Tibial nerve (tissue), 4 donors: ENCODE data around the gene KCNG4. TPM values are rescaled to one million over a fixed set of nuclear protein-coding genes. Genes with fewer than 3 reads are reported as not detected.

Experiments used
- DNase-seq, 2 donors: peaks; one replicate each; pipeline ENCODE4 v3.0.0-alpha.2; 2019; ENCODE audit warnings: low spot score in 2 of 2
- H3K27ac ChIP-seq, 4 donors: fragments of 200-600 bp; sonication (generic) in 3 of 4; one replicate each; pipeline ENCODE4 v1.5.1; 2017 to 2019; ENCODE audit warnings: mild to moderate bottlenecking in 1 of 4
- H3K27me3 ChIP-seq, 2 donors: fragments of 200-600 bp; sonication (generic) in 1 of 2; one replicate each; pipeline versions ENCODE4 v1.5.1 to v1.6.0; 2017 to 2019
- H3K36me3 ChIP-seq, 3 donors: fragments of 200-600 bp; sonication (generic); one replicate each; pipeline ENCODE4 v1.5.1; 2018 to 2019
- H3K4me1 ChIP-seq, 4 donors: fragments of 200-600 bp; sonication (generic) in 3 of 4; one replicate each; pipeline ENCODE4 v1.5.1; 2017 to 2019
- H3K4me3 ChIP-seq, 4 donors: fragments of 200-600 bp; sonication (generic) in 3 of 4; one replicate each; pipeline ENCODE4 v1.5.1; 2017 to 2019; ENCODE audit warnings: mild to moderate bottlenecking in 1 of 4, moderate library complexity in 1 of 4
- H3K9me3 ChIP-seq, 4 donors: fragments of 200-600 bp; sonication (generic) in 3 of 4; one replicate each; pipeline ENCODE4 v1.5.1; 2017 to 2019
- CTCF ChIP-seq, 5 experiments: fragments of 200-600 bp in 3 of 5; fragments of 450-650 bp in 2 of 5; sonication (generic) in 3 of 5; IDR thresholded peaks; one replicate each; pipeline ENCODE4 v1.5.1; 2016 to 2019; ENCODE audit warnings: antibody characterized with exemption in 5 of 5, mild to moderate bottlenecking in 3 of 5, moderate library complexity in 2 of 5
- EP300 ChIP-seq, 2 donors: sonication (generic); formaldehyde crosslinking; IDR thresholded peaks; one replicate each; pipeline ENCODE4 v1.6.1; 2017; ENCODE audit warnings: antibody characterized with exemption in 2 of 2, mild to moderate bottlenecking in 1 of 2
- POLR2A ChIP-seq, 2 donors: fragments of 450-650 bp; IDR thresholded peaks; one replicate each; pipeline ENCODE4 v1.6.1; 2017; ENCODE audit warnings: antibody characterized with exemption in 2 of 2, mild to moderate bottlenecking in 2 of 2, moderate library complexity in 2 of 2
- WGBS, 2 donors: methylation state at CpG; one replicate each; pipeline ENCODE4 v1.1.5; 2018; 5-methylcytosine and 5-hydroxymethylcytosine counted together
- total RNA-seq, 4 donors: library from RNA; depleted of rRNA; stranded (reverse); fragments of >200 nt; gene quantifications; one replicate each; pipeline ENCODE4 v1.1.0, GENCODE V29; 2016

KCNG4 gene
- total RNA-seq, 4 donors from 2014 or later = 0.30 TPM; not detected in 3

- Histone ChIP-seq H3K4me1 (peaks cover 0 to 5% (median 0%) of the 10 kb centered on the region in 4 donors), H3K36me3 (no peaks in the 10 kb centered on the region), H3K9me3 (no peaks in the 10 kb centered on the region), H3K27me3 (peaks cover 0 to 14% of the 10 kb centered on the region in 2 donors), H3K27ac (no peak overlapping the region), H3K4me3 (no peak overlapping the region)
- 96 to 100% methylated on average over 2 of the region's 2 CpGs for WGBS, 2 donors
- TF ChIP-seq POLR2A (IDR thresholded peaks at IDR 0.05) = no peak
- TF ChIP-seq CTCF (IDR thresholded peaks at IDR 0.05) = no peak
- no peak for TF ChIP-seq EP300 (IDR thresholded peaks at IDR 0.05)
- no peak for DNase-seq
Observed at GRCh38 chr16:84244728-84245127, 4.9 kb upstream of the KCNG4 start.

- 84 to 100% methylated on average over 1 of the region's 1 CpG for WGBS, 2 donors
- no peak for DNase-seq
- Histone ChIP-seq H3K4me3 (no peak overlapping the region), H3K9me3 (no peaks in the 10 kb centered on the region), H3K27me3 (peaks cover 0 to 14% of the 10 kb centered on the region in 2 donors), H3K4me1 (peaks cover 0 to 14% (median 0%) of the 10 kb centered on the region in 4 donors), H3K36me3 (no peaks in the 10 kb centered on the region), H3K27ac (no peak overlapping the region)
- no peak for TF ChIP-seq EP300 (IDR thresholded peaks at IDR 0.05)
- no peak for TF ChIP-seq POLR2A (IDR thresholded peaks at IDR 0.05)
- TF ChIP-seq CTCF (IDR thresholded peaks at IDR 0.05) = no peak
Observed at GRCh38 chr16:84243732-84244131, 3.9 kb upstream of the KCNG4 start.

- WGBS, 2 donors = 86 to 90% methylated on average over 9 of the region's 9 CpGs
- DNase-seq = no peak
- no peak overlapping the region for H3K27ac ChIP-seq
- TF ChIP-seq CTCF (IDR thresholded peaks at IDR 0.05) (no peak), POLR2A (IDR thresholded peaks at IDR 0.05) (no peak), EP300 (IDR thresholded peaks at IDR 0.05) (no peak)
- no peaks in the 10 kb centered on the region for H3K36me3 ChIP-seq
- peaks cover 0 to 19% of the 10 kb centered on the region in 2 donors for H3K27me3 ChIP-seq
- peaks cover 0 to 14% (median 0%) of the 10 kb centered on the region in 4 donors for H3K4me1 ChIP-seq
- H3K4me3 ChIP-seq = no peak overlapping the region
- no peaks in the 10 kb centered on the region for H3K9me3 ChIP-seq
Observed at GRCh38 chr16:84242839-84243238, 3.0 kb upstream of the KCNG4 start.

- H3K27me3 ChIP-seq = peaks cover 0 to 19% of the 10 kb centered on the region in 2 donors
- no peaks in the 10 kb centered on the region for H3K9me3 ChIP-seq
- H3K4me3 ChIP-seq = no peak overlapping the region
- 76 to 77% methylated on average over 1 of the region's 1 CpG for WGBS, 2 donors
- no peak overlapping the region for H3K27ac ChIP-seq
- no peak for DNase-seq
- H3K36me3 ChIP-seq = no peaks in the 10 kb centered on the region
- TF ChIP-seq CTCF (IDR thresholded peaks at IDR 0.05) = no peak
- no peak for TF ChIP-seq POLR2A (IDR thresholded peaks at IDR 0.05)
- TF ChIP-seq EP300 (IDR thresholded peaks at IDR 0.05) = no peak
- peaks cover 0 to 14% (median 0%) of the 10 kb centered on the region in 4 donors for H3K4me1 ChIP-seq
Observed at GRCh38 chr16:84241778-84242177, 2.0 kb upstream of the KCNG4 start.

- WGBS, 2 donors = 86 to 88% methylated on average over 2 of the region's 2 CpGs
- no peak for DNase-seq
- Histone ChIP-seq H3K4me3 (no peak overlapping the region), H3K36me3 (no peaks in the 10 kb centered on the region), H3K27ac (no peak overlapping the region), H3K4me1 (peaks cover 0 to 15% (median 0%) of the 10 kb centered on the region in 4 donors), H3K9me3 (no peaks in the 10 kb centered on the region), H3K27me3 (peaks cover 0 to 19% of the 10 kb centered on the region in 2 donors)
- TF ChIP-seq EP300 (IDR thresholded peaks at IDR 0.05) = no peak
- no peak for TF ChIP-seq CTCF (IDR thresholded peaks at IDR 0.05)
- TF ChIP-seq POLR2A (IDR thresholded peaks at IDR 0.05) = no peak
Observed at GRCh38 chr16:84240455-84240854, 643 bp upstream of the KCNG4 start.
